HT-29 (cell line): ENCODE data around the gene NIPA2. TPM values are rescaled to one million over a fixed set of nuclear protein-coding genes. Genes with fewer than 3 reads are reported as not detected.
"Not testable (repeated sequence)": the region's sequence is repeated elsewhere in the genome, so short reads cannot be mapped to it uniquely, and the experiment has no call there.

Source experiments
- DNase-seq: peaks from one replicate; pipeline ENCODE4 v3.0.0-alpha.2; 2015; ENCODE audit warnings: low spot score
- total RNA-seq: library from RNA; depleted of rRNA; stranded (reverse); fragments of >200 nt; shearing (Covaris generic); gene quantifications from 2 replicates; pipeline ENCODE4 v1.2.3, GENCODE V29; 2014; rRNA removed

NIPA2 gene
- total RNA-seq = 161 and 174 TPM in 2 replicates

DNA sequence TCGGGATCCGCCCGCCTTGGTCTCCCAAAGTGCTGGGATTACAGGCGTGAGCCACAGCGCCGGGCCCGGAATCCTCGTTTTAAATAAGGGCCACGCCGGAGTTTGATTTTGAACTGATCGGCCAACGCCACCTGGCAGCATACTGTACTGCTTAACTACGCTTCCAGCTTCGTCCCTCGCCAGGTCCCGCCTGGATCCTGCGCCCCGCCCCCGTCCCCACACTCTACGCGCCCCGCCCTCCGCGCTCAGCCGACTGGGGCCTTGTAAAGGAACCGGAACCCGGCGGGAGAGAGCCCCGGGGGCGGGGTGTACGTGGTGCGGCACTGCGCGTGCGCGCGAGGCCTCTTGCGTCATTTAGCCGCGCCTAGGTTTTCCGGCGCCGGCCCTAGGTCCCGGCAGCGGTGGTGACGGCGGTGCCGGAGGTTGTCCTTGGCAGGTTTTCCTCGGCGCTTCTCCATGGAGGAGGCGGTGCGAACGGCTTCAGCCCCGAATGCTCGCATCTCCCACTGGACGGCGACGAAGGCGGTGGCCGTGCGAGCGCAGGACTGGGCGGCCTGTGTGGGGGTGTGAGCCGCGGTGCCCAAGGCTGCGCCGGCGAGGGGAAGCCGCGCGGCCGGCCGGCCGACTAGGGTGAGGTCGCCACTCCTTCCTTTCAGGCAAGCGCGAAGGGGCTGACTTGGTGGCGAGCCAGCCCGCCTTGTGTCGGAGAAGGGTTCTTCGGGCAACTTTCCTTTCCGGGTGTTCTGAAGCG is at the start of gene NIPA2:
NIPA2 (plus strand) TSS at position 375 of the 751 bp plus-strand sequence. CDS start 13,066 bp downstream, outside the sequence.
- peak; percentile 100 for DNase-seq

DNA sequence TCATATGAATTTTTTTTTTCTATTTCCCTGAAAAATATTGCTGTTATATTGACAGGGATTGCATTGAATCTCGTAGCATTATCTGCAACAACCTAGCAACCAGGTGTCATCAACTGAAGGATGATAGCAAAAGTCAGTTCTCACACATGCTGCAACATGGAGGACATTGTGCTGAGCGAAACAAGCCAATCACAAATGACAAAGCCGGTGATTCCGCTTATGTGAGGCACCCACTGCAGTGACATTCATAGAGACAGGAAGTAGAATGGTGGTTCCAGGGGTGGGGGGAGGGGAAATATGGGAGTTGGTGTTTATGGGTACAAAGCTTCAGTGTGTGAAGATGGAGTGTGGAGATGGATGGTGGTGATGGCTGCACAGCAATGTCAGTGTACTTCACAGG is 44.4 kb upstream of the NIPA2 start:
- DNase-seq = no peak

DNA sequence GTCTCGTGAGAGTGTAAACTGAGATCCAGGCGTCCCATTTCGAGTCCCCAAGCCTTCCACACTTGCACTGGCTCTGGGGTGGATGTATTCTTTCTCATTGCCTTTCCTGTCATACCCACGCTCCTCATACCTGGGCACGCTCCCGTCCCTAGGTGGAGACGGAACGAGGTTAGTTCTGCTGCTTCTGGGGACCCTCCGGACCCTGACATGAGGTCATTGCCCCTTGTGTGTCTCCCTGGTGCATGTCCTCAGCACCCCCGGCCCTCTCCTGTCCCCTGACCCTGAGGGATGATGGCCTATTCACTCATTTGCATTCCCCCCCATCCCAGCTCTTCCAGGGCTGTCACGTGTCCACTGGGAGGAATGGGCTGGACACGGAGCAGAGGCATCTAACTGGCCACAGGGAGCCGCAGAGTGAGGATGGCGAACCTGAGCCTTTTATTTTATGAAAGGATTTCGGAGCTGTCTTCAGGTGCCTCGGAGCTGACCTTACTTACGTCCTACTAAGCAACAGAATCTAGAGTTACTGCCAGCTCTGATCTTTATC is 43.8 kb upstream of the NIPA2 start:
- DNase-seq = no peak

DNA sequence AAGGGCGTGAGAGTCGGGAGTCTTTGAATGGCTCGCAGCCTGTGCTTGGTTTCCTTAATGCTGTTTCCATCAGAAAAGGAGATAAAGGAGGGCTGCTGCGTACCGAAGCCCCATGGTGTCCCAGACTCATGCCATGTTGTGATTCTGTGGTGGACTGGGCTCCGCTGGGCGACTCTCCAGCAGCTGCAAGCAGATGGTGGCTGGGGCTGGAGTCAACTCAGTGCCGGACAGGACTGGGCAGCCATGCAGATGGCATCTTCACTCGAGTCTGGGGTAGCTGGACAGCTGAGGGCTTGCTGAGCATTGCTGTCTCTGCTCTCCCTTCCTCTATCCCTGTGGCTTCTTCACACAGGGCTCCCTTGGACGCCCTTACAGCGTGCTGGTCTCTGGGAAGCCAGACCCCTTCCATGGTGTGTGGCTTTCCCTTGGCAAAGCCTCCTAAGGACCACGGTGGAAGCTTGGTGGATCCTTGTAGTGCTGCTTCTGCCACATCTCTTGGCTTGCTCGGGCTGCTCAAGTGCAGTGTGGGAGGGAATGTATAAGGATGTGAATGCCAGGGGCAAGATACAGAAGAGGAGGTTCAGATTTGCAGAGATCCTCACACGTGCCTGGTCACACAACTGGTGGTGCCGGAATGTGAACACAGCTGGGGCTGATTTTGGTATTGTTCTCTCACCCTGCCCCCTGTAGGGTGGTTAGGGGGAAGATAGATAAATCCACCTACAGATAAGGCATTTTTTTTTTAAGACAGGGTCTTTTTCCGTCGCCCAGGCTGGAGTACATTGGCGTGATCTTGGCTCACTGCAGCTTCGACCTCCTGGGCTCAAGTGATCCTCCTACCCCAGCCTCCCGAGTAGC is 43.0 kb upstream of the NIPA2 start:
- DNase-seq = no peak

DNA sequence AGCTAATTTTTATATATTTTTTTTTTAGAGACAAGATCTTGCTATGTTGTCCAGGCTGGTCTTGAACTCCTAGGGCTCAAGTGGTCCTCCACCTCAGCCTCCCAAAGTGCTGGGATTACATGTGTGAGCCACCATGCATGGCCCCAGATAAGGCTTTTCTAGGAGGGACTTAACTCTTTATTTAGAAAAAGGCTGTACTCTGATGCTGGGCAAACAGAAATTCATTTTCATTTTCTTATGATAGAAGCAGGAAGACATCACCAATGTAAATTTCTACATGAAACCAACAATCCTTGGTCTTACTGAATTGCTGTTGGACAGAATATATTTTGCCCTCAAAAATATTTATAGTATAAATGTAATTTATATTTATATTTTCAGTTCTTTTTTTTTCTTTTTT is 42.4 kb upstream of the NIPA2 start:
- DNase-seq = no peak

DNA sequence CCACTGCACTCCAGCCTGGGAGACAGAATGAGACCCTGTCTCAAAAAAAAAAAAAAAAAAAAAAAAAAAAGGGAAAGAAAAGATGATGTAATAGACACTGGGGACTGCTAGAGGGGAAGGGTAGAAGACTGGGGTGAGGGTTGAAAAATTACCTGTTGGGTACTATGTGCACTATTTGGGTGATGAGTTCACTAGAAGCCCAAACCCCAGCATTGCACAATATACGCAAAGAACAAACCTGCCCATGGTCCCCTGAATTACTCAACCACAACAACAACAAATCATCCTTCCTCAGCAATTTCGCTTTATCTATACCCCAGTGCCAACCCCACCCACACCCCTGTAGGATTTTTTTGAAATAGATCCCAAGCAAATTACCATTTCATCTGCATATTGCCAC is 38.6 kb upstream of the NIPA2 start:
- DNase-seq = no peak

DNA sequence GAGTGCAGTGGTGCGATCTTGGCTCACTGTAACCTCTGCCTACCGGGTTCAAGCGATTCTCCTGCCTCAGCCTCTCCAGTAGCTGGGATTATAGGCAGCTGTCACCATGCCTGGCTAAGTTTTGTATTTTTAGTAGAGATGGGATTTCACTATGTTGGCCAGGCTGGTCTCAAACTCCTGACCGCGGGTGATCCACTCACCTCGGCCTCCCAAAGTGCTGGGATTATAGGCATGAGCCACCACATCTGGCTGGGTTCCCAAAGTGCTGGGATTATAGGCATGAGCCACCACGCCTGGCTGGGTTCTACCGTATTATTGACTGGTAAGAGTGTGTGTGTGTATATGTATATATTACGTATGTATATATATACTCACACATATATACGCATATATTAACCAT is 35.5 kb upstream of the NIPA2 start:
- DNase-seq = not testable (repeated sequence)

DNA sequence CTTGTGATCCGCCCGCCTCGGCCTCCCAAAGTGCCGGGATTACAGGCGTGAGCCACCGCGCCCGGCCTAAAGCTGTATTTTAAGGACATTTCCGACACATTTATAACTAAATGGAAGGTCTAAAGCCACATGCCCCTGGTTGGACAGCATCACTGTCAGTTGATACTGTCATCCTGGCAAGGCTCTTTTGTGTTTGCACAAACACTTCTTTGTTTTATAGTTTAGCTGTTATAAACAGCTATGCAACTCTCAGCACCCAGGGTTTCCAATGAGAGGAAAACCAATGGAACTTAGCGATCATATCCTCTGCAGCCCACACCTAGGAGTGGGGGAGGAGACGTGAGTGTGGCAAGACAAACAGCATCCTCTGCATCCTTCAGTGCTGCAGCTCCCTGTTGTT is 32.3 kb upstream of the NIPA2 start:
- DNase-seq = no peak

DNA sequence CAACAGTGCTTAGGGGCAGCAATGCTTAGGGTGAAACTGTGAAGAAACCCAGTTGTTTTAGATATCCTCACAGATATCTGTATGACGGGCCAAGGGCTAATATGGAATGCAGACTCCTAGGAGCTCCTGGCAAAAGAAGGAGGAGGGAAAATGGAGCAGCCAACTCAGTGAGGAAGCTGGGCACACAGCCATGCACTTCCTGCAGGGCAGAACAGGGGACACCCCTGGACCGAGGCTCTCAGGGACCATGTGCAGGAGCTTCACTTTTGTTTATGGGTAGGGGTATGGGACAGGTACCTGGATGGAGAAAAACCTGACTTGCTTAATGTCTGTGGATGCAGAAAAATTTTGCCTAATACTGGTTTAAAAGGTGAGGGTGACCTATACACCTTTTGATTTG is 31.8 kb upstream of the NIPA2 start:
- no peak for DNase-seq

DNA sequence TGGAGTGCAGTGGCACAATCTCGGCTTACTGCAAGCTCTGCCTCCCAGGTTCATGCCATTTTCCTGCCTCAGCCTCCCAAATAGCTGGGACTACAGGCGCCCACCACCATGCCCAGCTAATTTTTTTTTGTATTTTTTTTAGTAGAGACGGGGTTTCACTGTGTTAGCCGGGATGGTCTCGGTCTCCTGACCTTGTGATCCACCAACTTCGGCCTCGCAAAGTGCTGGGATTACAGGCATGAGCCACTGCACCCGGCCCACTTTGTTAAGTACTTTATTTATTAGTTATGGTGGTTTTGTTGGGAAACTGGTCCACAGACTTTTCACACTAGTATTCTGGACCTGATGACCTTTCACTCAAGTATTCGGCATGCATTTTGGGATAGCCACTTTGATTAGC is 30.6 kb upstream of the NIPA2 start:
- not testable (repeated sequence) for DNase-seq

DNA sequence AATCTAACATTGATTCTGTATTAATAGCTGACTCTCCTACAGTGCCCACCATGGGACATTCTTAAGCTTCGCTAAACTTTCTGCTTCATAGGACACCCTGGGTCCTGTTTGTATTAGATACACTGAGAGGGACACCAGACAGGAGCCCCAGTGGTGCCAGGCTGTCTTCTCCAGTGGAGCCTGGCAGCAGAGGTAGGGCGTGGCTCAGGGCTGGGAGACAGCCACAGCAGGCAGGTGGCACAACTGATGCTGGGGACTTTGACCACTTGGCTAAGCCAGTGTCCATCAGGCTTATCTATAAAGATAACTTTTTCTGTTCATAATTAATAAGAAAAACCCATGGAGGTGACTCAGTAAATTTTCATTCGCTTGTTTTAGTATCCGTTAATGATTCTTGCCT is 30.2 kb upstream of the NIPA2 start:
- no peak for DNase-seq

DNA sequence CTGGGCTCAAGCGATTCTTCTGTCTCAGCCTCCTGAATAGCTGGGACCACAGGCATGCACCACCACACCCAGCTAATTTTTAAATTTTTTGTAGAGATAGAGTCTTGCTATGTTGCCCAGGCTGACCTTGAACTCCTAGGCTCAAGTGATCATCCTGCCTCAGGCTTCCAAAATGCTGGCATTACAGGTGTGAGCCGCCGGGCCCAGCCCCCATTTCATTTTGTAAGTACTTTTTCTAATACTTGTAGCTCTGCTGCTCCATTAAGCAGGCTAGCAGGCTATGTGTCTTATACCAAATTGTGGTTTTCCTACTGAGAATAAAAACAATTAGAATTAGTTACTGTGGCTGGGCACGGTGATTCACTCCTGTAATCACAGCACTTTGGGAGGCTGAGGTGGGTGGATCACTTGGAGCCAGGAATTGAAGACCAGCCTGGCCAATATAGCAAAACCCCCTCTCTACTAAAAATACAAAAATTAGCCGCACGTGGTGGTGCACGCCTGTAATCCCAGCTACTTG is 29.6 kb upstream of the NIPA2 start:
- no peak for DNase-seq

DNA sequence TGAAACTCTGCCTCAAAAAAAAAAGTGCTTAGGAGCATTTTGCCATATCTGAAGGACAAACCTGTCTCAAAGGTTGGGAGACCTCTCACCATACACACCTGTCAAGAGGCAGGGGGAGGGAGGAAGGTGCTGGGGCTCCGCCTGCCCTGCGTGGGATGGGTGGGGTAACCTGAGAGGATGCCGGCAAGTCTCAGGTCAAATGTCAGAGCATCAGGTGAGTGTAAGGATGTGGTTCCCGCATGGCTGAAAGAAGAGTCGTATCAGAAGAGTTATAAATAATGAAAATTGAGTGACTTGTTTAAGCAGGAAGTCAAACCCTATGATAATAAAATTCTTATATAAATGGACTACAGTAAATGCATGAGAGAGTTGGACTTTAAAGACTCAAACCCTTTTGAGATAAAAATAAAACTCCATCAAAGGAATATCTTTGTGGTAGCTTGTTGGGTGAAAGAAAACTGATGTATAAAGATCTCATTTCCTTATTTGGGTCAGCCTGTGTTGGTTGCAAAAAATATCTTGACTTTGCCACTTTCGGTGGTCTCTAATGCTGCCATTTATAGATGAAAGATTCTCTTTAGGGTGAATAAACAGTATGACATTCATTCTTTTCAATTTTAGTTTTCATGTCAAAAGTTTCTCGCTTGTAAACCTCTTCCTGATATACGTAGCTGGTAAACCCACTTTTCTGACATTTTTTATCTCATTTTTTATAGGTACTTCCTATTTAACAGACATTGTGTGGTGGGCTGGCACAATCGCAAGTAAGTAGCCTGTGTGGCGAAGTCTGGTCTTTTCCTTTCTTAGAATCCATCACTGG is 28.2 kb upstream of the NIPA2 start:
- DNase-seq = no peak

DNA sequence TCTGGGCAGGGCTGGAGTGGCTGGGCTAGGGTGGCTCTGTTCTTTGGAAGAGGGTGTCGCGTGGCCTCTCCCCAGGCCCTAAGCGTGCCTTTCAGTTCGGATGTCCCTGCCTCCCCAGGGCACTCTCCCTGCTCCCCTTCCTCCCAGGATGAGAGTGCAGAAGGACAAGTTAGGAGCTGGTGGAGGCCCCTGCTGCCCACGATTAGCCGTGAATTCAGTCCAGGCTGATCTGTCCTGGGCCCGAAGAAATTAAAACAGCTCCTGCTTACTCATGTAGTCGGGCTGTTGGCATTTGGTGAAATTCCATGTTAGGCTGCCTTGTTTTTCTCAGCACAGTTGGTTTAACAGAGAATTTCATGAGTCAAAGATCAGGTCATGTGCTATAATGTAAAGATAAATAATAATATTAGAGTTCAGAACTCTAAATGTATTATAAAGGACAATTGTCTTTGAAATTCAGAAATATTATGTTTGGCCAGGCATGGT is 27.6 kb upstream of the NIPA2 start:
- no peak for DNase-seq

DNA sequence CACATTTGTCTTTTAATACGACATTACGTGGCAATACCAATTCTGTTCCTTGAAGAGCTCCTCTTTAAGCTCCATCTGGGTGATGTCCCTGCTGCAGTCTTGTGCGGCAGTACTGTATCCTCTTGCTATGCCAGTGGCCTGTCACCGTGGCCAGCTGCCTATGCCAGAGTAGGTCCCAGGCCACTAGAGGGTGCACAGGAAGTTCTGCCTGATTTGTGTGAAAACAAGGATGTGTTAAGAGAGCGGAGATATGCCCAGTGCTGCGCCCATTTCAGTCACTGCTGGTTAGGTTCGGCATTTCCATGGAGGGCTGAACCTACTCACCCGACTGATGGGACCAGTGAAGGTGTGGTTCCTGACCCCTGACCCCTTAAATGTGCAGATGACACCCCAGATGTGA is 26.8 kb upstream of the NIPA2 start:
- peak; percentile 85 for DNase-seq

DNA sequence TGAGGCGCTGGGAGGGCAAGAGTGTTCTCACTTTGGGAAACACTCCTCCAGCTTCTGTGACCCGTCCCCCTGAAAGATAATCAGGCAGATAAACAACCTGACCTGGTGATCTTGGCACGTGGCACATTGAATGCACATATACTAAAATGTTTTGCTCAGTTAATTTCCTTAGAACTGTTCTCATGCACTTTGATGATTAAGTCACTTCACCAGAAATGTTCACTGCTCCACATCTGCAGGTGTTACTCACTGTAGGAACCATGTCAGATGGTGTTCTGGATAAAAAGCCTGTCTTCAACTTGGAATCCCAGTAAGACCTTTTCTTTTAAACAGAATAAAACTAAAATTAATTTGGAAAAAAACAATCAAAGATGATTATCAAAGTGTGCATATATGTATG is 24.6 kb upstream of the NIPA2 start:
- no peak for DNase-seq

DNA sequence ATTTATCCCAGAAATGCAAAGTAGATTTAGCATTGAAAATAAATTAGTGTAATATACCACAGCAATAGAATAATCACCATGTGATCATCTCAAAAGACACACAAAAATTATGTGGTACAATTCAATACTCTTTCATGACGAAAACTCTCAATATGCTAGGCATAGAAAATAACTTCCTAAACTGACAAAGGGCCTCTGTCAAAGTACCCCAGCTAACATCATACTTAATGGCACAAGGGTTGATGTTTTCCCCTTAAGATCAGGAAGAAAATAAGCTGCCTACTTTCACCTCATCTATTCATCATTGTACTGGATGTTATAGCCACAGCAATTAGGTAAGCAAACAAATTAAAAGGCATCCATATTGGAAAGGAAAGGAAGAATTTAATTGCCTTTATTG is 22.7 kb upstream of the NIPA2 start:
- no peak for DNase-seq

DNA sequence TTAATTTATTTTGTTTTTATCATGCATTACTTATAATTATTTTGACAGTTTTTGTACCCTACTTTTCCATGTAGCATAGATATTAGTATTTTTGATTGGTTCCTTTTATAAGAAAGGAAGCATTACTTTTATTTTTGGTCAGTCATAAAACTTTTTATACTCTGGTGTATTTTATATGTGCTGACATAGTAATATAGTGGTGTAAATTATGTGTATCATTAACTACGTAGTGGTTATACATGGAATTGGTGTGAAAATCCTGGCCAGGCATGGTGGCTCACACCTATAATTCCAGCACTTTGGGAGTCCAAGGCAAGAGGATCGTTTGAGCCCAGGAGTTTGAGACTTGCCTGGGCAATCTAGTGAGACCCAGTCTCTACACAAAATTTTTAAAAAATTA is 18.8 kb upstream of the NIPA2 start:
- DNase-seq = no peak

DNA sequence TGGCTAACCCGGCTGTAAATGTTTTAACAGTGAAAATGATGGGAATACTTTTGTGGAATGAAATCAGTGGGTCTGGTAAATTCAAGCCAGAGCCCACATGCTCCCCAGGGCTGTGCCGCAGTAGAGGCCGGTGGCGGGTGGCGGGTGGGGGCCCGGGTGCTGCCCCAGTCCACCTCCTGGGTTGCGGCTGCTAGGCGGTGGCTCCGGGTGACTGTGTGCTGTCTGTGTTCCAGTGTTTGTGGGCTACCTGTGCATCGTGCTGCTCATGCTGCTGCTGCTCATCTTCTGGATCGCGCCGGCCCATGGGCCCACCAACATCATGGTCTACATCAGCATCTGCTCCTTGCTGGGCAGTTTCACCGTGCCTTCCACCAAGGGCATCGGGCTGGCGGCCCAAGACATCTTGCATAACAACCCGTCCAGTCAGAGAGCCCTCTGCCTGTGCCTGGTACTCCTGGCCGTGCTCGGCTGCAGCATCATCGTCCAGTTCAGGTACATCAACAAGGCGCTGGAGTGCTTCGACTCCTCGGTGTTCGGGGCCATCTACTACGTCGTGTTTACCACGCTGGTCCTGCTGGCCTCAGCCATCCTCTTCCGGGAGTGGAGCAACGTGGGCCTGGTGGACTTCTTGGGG is 14.9 kb upstream of the NIPA2 start:
- no peak for DNase-seq

DNA sequence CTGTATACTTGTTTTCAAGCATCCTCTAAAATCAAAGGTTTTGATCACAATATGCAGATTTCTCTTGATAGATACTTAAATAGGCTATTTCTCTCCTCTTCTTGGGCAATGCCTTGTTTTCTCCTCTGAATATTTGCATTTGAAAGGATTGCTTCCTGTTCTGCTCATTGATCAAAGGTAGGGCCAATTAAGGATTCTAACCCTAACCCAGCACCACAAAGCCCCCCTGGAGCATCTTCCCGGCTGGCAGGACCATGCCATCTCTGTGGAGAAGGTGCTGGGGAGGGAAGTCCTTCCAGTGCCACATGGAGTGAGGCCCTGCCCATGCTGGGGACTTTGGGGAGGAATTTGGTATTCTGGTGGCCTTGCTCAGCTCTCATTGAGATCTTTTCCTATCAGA is 11.3 kb upstream of the NIPA2 start:
- DNase-seq = no peak

DNA sequence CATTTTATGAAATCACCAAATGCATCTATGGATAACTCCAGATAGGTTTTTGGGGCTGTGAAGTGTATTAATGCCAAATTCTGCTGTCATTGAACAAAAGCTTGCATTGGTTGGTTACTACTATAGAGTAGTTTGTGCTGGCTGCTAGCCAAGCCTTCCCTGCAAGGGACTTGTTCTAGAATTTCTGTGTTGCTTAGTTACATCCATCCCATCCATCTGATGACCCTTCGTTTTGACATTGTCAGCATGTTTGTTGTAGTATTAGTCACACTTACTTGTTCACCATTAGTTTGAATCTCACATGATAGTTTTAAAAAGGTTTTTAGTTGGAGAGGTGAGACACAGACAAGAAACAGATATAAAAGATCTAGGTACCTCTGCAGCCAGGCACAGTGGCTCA is 7.0 kb upstream of the NIPA2 start:
- DNase-seq = no peak
